Neural progenitor cell (in vitro differentiated cells): Measurements from ENCODE around the gene ARHGAP22.

Source experiments
- CTCF ChIP-seq: fragments of 200-600 bp; sonication (generic); IDR thresholded peaks from 2 replicates; pipeline ENCODE4 v1.5.1; 2017; ENCODE audit warnings: antibody characterized with exemption, mild to moderate bottlenecking
- EZH2 ChIP-seq: fragments of 200-600 bp; sonication (generic); IDR thresholded peaks from 2 replicates; pipeline ENCODE4 v1.6.1; 2017; ENCODE audit warnings: antibody characterized with exemption, mild to moderate bottlenecking, moderate library complexity

- TF ChIP-seq CTCF (peak; percentile 72), EZH2 (no peak)
These were observed 3.4 kb upstream of the ARHGAP22 start for GRCh38 chr10:48608279-48608681.
